HEK293T (cell line): Measurements from ENCODE around the gene MKRN2.
A peak's percentile ranks its signal among the peaks of the same experiment; 100 is the strongest.

Experiments
- CTCF ChIA-PET: fragments of 350-600 bp; formaldehyde crosslinking; extraction: SDS; loops from one replicate; lab custom pipeline; 2021; ENCODE audit warnings: antibody characterized with exemption, inconsistent platforms; lab: Yijun Ruan, JAX
- POLR2A ChIA-PET: fragments of 350-600 bp; formaldehyde crosslinking; extraction: SDS; loops from one replicate; lab custom pipeline; 2020; ENCODE audit warnings: antibody characterized with exemption, inconsistent platforms; lab: Yijun Ruan, JAX
- DNase-seq: peaks from one replicate; pipeline ENCODE4 v3.0.0; 2012; ENCODE audit warnings: mixed read lengths; ENCODE audit errors: extremely low spot score
- ARNT ChIP-seq: fragments of 450-650 bp; IDR thresholded peaks from 2 replicates; pipeline ENCODE4 v1.6.1; 2017; ENCODE audit warnings: mild to moderate bottlenecking
- BHLHE40 ChIP-seq: fragments of 450-650 bp; IDR thresholded peaks from 2 replicates; pipeline ENCODE4 v1.6.1; 2016; ENCODE audit warnings: mild to moderate bottlenecking, moderate library complexity, borderline replicate concordance
- CTBP1 ChIP-seq: fragments of 450-650 bp; IDR thresholded peaks from 2 replicates; pipeline ENCODE4 v1.6.1; 2016; ENCODE audit warnings: borderline replicate concordance
- ELF4 ChIP-seq: fragments of 450-650 bp; IDR thresholded peaks from 2 replicates; pipeline ENCODE4 v1.6.1; 2017; ENCODE audit warnings: antibody characterized with exemption
- FOXA1 ChIP-seq: fragments of 450-650 bp; IDR thresholded peaks from 2 replicates; pipeline ENCODE4 v1.6.1; 2016; ENCODE audit warnings: mild to moderate bottlenecking
- FOXK2 ChIP-seq: fragments of 450-650 bp; IDR thresholded peaks from 2 replicates; pipeline ENCODE4 v1.6.1; 2016; ENCODE audit warnings: mild to moderate bottlenecking
- FOXM1 ChIP-seq: fragments of 450-650 bp; IDR thresholded peaks from 2 replicates; pipeline ENCODE4 v1.6.1; 2017; ENCODE audit warnings: mild to moderate bottlenecking, borderline replicate concordance
- HDGF ChIP-seq: fragments of 450-650 bp; IDR thresholded peaks from 2 replicates; pipeline ENCODE4 v1.6.1; 2017; ENCODE audit warnings: antibody characterized with exemption, borderline replicate concordance
- L3MBTL2 ChIP-seq: fragments of 450-650 bp; conservative IDR thresholded peaks from 2 replicates; pipeline ENCODE4 v1.6.1; 2016; ENCODE audit warnings: mild to moderate bottlenecking
- LEF1 ChIP-seq: fragments of 450-650 bp; IDR thresholded peaks from 2 replicates; pipeline ENCODE4 v1.6.1; 2017; ENCODE audit warnings: mild to moderate bottlenecking, borderline replicate concordance
- NFRKB ChIP-seq: fragments of 450-650 bp; IDR thresholded peaks from 2 replicates; pipeline ENCODE4 v1.6.1; 2016; ENCODE audit warnings: mild to moderate bottlenecking, moderate library complexity
- SP1 ChIP-seq: fragments of 450-650 bp; IDR thresholded peaks from 2 replicates; pipeline ENCODE4 v1.6.1; 2017
- SUZ12 ChIP-seq: fragments of 450-650 bp; IDR thresholded peaks from 2 replicates; pipeline ENCODE4 v1.6.1; 2016; ENCODE audit warnings: mild to moderate bottlenecking
- TARDBP ChIP-seq: fragments of 450-650 bp; IDR thresholded peaks from 2 replicates; pipeline ENCODE4 v1.6.1; 2016
- ZNF384 ChIP-seq: fragments of 450-650 bp; IDR thresholded peaks from 2 replicates; pipeline ENCODE4 v1.6.1; 2016
- TF ChIP-seq, protein P1 (sequence below): fragments of 450-650 bp; IDR thresholded peaks from 2 replicates; pipeline ENCODE4 v1.6.1; 2016

Gene MKRN2, protein sequence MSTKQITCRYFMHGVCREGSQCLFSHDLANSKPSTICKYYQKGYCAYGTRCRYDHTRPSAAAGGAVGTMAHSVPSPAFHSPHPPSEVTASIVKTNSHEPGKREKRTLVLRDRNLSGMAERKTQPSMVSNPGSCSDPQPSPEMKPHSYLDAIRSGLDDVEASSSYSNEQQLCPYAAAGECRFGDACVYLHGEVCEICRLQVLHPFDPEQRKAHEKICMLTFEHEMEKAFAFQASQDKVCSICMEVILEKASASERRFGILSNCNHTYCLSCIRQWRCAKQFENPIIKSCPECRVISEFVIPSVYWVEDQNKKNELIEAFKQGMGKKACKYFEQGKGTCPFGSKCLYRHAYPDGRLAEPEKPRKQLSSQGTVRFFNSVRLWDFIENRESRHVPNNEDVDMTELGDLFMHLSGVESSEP

DNA sequence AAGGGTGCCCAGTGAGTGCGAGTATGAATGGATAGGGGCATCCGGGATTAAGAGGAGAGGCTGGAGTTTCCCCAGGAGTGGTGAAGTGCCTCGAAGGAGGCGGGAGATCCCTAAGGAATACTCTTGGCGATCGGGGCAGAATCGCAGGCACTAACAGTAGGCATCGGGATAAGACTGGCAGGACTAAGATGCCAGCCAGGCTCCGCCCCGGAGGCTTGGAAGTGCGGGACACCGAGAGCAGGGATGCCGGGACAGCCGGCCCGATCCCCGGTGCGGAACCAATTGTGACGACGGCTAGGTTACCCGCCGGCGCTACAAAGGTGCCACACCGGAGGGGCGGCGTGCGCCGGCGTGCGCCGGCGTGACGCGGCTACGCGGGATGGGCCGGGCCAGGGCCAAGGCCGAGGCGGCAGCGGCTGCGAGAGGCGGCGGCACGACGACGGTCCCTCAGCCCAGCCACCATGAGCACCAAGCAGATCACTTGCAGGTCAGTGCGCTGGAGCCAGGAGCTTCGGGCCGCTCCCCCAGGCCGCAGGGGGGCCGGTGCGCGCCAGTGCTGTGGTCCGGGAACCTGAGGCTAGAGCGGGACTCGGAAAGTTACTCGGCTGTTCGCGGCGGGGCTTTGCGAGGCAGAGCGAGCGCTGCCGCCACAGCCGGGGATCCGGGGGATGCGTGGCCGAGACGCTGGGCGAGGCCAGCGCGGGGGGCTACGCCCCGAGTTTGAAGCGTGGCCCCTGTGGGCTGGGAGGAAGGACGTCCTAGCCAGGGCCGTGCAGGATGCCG, at the start of gene MKRN2:
TSS of gene MKRN2 (plus strand) at position 398 of the 783 bp plus-strand sequence. CDS start at position 462, 64 bp downstream.
- TF ChIP-seq ZNF384 (no peak), ELF4 (no peak), ARNT (peak; percentile 67; the same call in 1 of the 2 replicates), LEF1 (peak; percentile 64; the same call in 1 of the 2 replicates), L3MBTL2 (peak; percentile 53), CTBP1 (peak; percentile 80)
- CTCF ChIA-PET, result no interaction called here
- peak; percentile 87 for DNase-seq
- POLR2A ChIA-PET, result interaction anchor here (0.9 to 2.1 kb wide), 5 partner anchors 9 to 159 kb away, joined by 3 to 6 read pairs (median 4); partner anchors contain the start of genes RAF1 and TSEN2

DNA sequence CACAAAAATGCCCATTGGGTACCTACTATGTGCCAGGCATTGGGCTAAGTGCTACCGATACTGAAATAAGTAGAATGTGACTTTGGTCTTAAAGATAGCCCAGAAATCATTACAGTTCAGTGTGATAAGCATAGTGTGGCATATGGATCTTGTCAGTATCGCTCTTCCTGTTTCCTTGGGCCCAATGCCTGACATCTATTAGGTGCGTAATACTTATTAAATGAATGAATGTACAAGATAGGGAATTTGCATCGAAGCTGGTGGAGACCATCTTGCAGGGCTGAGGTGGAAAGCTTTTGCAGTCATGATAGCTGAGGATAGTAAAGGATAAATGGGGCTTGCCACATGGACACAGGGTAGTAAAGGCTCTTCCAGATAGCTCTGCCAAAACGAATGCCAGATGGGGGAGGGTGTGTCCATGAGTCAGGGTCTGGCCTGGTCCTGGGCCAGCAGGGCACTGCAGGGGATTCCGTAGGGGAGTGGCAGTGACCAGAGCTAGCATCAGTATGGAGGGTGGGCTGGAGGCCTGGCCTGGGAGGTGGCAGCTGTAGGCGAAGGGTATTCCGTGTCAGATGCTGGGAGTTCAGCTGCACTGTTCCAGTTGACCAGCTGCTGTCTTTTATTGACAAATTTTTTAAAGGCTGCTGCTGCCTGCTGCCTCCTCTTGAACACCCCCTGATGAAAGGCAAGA, 49.2 kb upstream of the MKRN2 start:
- CTCF ChIA-PET, result no interaction called here
- no peak for DNase-seq
- TF ChIP-seq FOXA1 (no peak), BHLHE40 (no peak), SP1 (no peak), L3MBTL2 (no peak), FOXK2 (no peak), ELF4 (no peak), ZNF384 (no peak), HDGF (no peak), ARNT (no peak), NFRKB (no peak), SUZ12 (no peak), FOXM1 (no peak), TARDBP (no peak)
- TF ChIP-seq, protein P1, sequence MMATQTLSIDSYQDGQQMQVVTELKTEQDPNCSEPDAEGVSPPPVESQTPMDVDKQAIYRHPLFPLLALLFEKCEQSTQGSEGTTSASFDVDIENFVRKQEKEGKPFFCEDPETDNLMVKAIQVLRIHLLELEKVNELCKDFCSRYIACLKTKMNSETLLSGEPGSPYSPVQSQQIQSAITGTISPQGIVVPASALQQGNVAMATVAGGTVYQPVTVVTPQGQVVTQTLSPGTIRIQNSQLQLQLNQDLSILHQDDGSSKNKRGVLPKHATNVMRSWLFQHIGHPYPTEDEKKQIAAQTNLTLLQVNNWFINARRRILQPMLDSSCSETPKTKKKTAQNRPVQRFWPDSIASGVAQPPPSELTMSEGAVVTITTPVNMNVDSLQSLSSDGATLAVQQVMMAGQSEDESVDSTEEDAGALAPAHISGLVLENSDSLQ, result no peak

DNA sequence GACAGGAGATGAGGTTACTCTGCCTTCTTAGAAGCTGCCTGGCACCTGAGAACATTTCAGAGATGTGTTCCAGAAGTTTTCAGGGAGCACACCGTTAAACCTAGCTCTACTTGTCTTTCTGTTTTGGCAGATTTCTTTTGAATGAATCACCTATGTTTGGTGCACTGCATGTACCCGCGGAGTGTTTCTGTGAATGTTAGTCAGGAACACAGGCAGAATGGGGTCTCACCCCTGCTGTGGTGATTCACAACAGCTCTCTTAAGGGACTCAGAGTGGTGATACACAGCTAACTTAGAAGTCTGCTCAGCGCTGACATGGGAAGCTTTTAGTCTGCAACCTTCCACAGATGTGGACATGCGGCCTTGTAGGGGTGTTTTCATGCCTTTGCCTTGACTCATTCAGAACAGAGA, 48.6 kb upstream of the MKRN2 start:
- DNase-seq, result no peak
- CTCF ChIA-PET, result no interaction called here

More for the DNA sequence above, 49.2 kb upstream of the MKRN2 start:
- POLR2A ChIA-PET, result interaction anchor here (1.7 kb wide), 1 partner anchor 24 kb away, joined by 5 read pairs; the partner anchor contains the start of gene TSEN2

DNA sequence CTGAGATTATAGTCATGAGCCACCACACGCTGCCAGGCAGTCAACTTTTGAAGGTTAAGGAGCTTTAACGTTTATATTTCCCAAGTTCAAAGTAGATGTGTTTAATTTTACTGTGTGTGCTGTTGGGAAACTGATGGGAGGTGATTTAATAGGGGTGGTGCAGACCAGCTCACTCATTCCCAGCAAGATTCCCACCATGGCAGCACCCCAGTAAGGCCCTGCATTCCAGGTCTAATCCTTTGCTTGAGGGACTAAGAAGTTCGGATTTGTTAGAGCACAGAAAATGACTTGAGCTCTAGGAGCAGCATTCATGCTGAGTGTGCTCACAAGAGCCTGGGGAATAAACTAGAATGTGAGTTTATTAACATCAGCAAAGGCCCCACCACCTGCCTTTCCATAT, 47.4 kb upstream of the MKRN2 start:
- POLR2A ChIA-PET, result no interaction called here
- CTCF ChIA-PET, result no interaction called here
- no peak for DNase-seq
- no peak for TF ChIP-seq ZNF384

More for the DNA sequence above, 48.6 kb upstream of the MKRN2 start:
- POLR2A ChIA-PET, result interaction anchor here (1.7 kb wide), 1 partner anchor 24 kb away, joined by 5 read pairs; the partner anchor contains the start of gene TSEN2
- TF ChIP-seq ARNT (no peak), LEF1 (no peak)

DNA sequence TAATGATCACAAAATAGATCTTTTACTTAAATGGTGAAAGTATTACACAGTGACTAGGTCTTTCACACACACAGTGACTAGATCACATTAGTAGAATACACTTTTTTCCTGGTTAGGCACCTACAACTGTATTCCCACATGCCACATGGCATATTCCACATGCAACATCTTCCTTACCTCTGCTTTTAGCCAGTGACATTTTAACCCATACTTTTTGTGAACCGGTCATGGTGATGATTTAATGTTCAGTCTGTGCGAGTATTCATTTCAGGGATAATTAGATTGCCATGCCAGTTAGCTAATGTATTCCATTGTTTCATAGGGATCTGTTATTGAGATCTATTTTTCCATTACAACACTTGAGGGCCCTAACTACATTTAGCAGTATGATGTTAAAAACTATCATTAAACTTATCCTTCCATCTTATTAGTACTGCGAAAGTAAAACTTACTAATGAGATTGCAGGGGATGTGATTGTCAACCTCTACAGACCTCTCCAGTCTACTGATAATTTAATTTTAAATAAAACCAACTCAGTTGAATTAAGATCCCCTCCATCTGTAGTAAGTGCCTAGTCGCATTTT, 44.3 kb upstream of the MKRN2 start:
- POLR2A ChIA-PET, result no interaction called here
- DNase-seq, result no peak
- CTCF ChIA-PET, result no interaction called here
- no peak for TF ChIP-seq BHLHE40
- TF ChIP-seq FOXM1, result no peak
- no peak for TF ChIP-seq TARDBP
- no peak for TF ChIP-seq FOXA1
- no peak for TF ChIP-seq L3MBTL2
- TF ChIP-seq CTBP1, result no peak
- no peak for TF ChIP-seq HDGF
- TF ChIP-seq, protein P1, result no peak
- TF ChIP-seq ARNT, result no peak
- TF ChIP-seq FOXK2, result no peak
- TF ChIP-seq LEF1, result no peak
- TF ChIP-seq NFRKB, result no peak
- TF ChIP-seq ELF4, result no peak

DNA sequence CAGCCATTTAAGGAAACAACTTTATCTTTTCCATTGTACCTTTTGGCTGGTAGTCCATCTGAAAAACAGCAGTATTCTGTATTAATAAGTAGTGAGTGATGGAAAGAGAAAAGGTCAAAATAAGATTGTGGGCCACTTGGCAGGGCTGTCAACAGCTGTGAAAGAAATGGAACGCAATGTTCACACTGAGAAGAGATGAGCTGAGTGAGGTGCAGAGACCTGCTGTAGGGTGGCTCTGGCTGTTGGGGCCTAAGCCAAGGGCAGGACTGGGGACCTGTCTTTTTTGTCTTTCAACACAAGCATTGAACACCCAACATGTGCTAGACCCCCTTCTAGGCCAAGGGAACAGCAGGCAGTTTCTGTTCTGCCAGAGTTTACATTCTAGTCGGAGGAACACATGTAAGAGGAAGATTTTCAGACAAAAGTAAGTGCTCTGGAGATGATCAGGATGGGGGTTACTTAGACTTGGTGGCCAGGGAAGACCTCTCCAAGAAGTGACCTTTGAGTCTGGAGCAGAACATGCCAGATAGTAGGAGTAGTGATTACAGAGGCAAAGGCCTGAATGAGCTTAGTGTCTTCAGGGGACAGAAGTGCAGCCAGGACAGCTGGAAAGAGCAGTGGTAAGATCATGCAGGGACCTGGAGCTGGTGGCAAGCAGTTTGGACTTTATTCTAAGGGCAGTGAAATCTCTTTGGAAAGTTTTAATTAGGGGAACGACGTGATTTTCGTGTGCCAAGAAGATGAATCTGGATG, 43.0 kb upstream of the MKRN2 start:
- ChIA-PET POLR2A (no interaction called here), CTCF (no interaction called here)
- TF ChIP-seq HDGF (no peak), FOXM1 (no peak), ARNT (no peak), LEF1 (no peak), TARDBP (no peak), BHLHE40 (no peak), SP1 (no peak), L3MBTL2 (no peak), FOXA1 (no peak), ZNF384 (no peak), CTBP1 (no peak), NFRKB (no peak), SUZ12 (no peak), FOXK2 (no peak), ELF4 (no peak)
- TF ChIP-seq, protein P1, result no peak
- no peak for DNase-seq
